ENCODE data around the gene FN3K. TPM values are rescaled to one million over a fixed set of nuclear protein-coding genes. Genes with fewer than 3 reads are reported as not detected.

The FN3K gene
- total and polyA plus RNA-seq, 2 of the 13 experiments (the other 11 are each of a cell fraction or from before 2014, with no cell fraction given) = 3.5 to 12.2 TPM

- TF ChIP-seq ZBTB7B (CRISPR knock-in tag; IDR thresholded peaks at IDR 0.05) (peak; percentile 77), SMAD3 (CRISPR knock-in tag; IDR thresholded peaks at IDR 0.05) (no peak), HOXD1 (CRISPR knock-in tag; IDR thresholded peaks at IDR 0.05) (no peak; the same call in 1 of the 2 replicates), HINFP (CRISPR knock-in tag; IDR thresholded peaks at IDR 0.05; ENCODE audit: low read depth) (0 out of 2 replicates have a peak, but pooled peaks have one; percentile 32), CREB3 (CRISPR knock-in tag; IDR thresholded peaks at IDR 0.05) (no peak), TRIM24 (CRISPR knock-in tag; IDR thresholded peaks at IDR 0.05) (no peak), SRY (CRISPR knock-in tag; IDR thresholded peaks at IDR 0.05) (no peak; the same call in 1 of the 2 replicates), RFX5 (IDR thresholded peaks at IDR 0.05; ENCODE audit: low read depth, low read length) (no peak), SRF (IDR thresholded peaks at IDR 0.05; ENCODE audit: low read depth, low read length) (no peak), ZNF878 (CRISPR knock-in tag; IDR thresholded peaks at IDR 0.05) (no peak; the same call in 1 of the 2 replicates), CTCF (CRISPR knock-in tag; IDR thresholded peaks at IDR 0.05) (0 out of 2 replicates have a peak, but pooled peaks have one; percentile 6), RORA (CRISPR knock-in tag; IDR thresholded peaks at IDR 0.05) (no peak), MAFF (IDR thresholded peaks at IDR 0.05; ENCODE audit: low read depth, low read length) (peak; percentile 15; the same call in 1 of the 2 replicates), ZNF792 (CRISPR knock-in tag; IDR thresholded peaks at IDR 0.05) (no peak), ZC3H13 (CRISPR knock-in tag; IDR thresholded peaks at IDR 0.05) (no peak), ZNF782 (CRISPR knock-in tag; IDR thresholded peaks at IDR 0.05; ENCODE audit: borderline replicate concordance) (peak; percentile 86; the same call in 1 of the 2 replicates), MAX (IDR thresholded peaks at IDR 0.05) (peak; percentile 32; the same call in 1 of the 2 replicates), CCAR2 (optimal IDR thresholded peaks at IDR 0.05; ENCODE audit: low read depth, low read length) (no peak), ZNF563 (CRISPR knock-in tag; IDR thresholded peaks at IDR 0.05) (no peak), KLF15 (CRISPR knock-in tag; IDR thresholded peaks at IDR 0.05; ENCODE audit: borderline replicate concordance) (no peak)
Observed at GRCh38 chr17:82703935-82704865, 31.2 kb upstream of the FN3K start (continued).
